ENCODE data around the gene PACC1.

Gene PACC1

DNA sequence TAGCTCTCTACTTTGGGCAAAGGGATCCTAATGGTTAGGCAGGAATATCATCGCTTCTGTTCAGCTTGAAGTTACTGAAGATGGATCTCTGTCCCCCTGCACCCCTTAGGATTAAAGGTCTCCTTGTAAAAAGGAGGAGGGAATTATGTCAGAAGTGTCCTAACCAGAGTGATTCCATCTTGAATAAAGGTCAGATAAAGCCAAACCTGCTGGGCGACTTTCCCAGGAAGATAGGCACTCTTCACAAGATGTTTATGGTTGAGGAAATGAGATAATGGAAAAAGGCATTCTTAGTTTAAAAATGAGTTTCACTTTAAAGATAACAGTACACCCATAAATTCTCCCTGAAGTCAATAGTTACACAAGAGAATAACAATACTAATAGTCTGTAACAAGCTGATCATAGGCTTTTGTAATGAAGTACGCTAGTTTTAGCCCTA, 16.3 kb upstream of the PACC1 start:
- Mint-ChIP-seq H3K4me1 (ENCODE audit: low read depth) (peaks cover 19% of the 10 kb centered on the region), H3K27ac (peak overlapping the region; percentile 13), H3K4me3 (peak overlapping the region; percentile 19), H3K9me3 (no peaks in the 10 kb centered on the region), H3K36me3 (ENCODE audit: low read depth) (no peaks in the 10 kb centered on the region), H3K27me3 (ENCODE audit: low read depth) (peaks cover 17% of the 10 kb centered on the region)
- no peak for DNase-seq (ENCODE audit: low spot score)

DNA sequence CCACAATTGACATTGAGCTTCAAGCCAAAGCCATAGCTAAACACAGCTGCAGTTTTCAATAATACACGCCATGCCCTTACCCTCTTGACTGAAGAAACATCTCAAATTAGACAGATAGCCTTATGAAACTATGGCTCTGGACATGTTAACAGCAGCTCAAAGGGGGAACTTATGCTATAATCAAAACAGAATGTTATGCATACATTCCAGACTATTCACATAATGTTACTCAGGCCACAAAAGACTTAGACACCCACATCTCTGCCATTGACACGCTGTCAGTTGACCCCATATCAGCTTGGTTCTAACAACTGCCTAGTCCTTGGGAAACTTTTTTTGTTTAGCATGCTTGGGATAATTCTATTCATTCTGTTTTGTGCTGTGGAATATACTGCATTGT, 15.7 kb upstream of the PACC1 start:
- H3K4me1 Mint-ChIP-seq (ENCODE audit: low read depth): peaks cover 19% of the 10 kb centered on the region
- peaks cover 17% of the 10 kb centered on the region for H3K27me3 Mint-ChIP-seq (ENCODE audit: low read depth)
- H3K27ac Mint-ChIP-seq: no peak overlapping the region
- no peaks in the 10 kb centered on the region for H3K36me3 Mint-ChIP-seq (ENCODE audit: low read depth)
- no peaks in the 10 kb centered on the region for H3K9me3 Mint-ChIP-seq
- H3K4me3 Mint-ChIP-seq: no peak overlapping the region
- DNase-seq (ENCODE audit: low spot score): no peak

DNA sequence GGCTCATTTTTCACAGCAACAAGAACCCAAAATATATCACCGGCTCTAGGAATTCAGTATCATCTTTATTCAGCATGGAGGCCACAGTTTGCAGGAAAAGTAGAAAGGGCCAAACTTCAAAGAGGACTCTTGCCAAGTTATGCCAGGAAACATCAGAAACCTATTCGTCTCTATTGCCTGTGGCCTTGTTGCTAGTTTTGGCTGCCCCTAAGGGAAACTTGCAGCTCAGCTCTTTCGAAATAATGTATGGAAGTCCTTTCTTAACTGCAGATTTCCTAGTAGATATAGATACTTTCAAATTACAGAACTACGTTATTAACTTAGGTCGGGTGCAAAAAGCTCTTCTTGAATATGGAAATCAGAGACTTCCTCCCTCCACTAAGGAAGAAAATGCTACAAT, 13.8 kb upstream of the PACC1 start:
- Mint-ChIP-seq H3K36me3 (ENCODE audit: low read depth) (no peaks in the 10 kb centered on the region), H3K27me3 (ENCODE audit: low read depth) (peaks cover 31% of the 10 kb centered on the region), H3K4me3 (no peak overlapping the region), H3K4me1 (ENCODE audit: low read depth) (peaks cover 14% of the 10 kb centered on the region), H3K9me3 (no peaks in the 10 kb centered on the region), H3K27ac (no peak overlapping the region)
- no peak for DNase-seq (ENCODE audit: low spot score)

GRCh38 chr1:212423879-212424278, 9.2 kb upstream of the PACC1 start:
- H3K27ac Mint-ChIP-seq: no peak overlapping the region
- no peaks in the 10 kb centered on the region for H3K36me3 Mint-ChIP-seq (ENCODE audit: low read depth)
- no peak for DNase-seq (ENCODE audit: low spot score)
- no peaks in the 10 kb centered on the region for H3K9me3 Mint-ChIP-seq
- peaks cover 27% of the 10 kb centered on the region for H3K27me3 Mint-ChIP-seq (ENCODE audit: low read depth)
- H3K4me1 Mint-ChIP-seq (ENCODE audit: low read depth): no peaks in the 10 kb centered on the region
- H3K4me3 Mint-ChIP-seq: no peak overlapping the region

GRCh38 chr1:212421165-212421564, 6.5 kb upstream of the PACC1 start:
- Mint-ChIP-seq H3K4me1 (ENCODE audit: low read depth) (no peaks in the 10 kb centered on the region), H3K9me3 (no peaks in the 10 kb centered on the region), H3K36me3 (ENCODE audit: low read depth) (no peaks in the 10 kb centered on the region), H3K27me3 (ENCODE audit: low read depth) (peaks cover 21% of the 10 kb centered on the region), H3K27ac (no peak overlapping the region), H3K4me3 (no peak overlapping the region)
- no peak for DNase-seq (ENCODE audit: low spot score)

DNA sequence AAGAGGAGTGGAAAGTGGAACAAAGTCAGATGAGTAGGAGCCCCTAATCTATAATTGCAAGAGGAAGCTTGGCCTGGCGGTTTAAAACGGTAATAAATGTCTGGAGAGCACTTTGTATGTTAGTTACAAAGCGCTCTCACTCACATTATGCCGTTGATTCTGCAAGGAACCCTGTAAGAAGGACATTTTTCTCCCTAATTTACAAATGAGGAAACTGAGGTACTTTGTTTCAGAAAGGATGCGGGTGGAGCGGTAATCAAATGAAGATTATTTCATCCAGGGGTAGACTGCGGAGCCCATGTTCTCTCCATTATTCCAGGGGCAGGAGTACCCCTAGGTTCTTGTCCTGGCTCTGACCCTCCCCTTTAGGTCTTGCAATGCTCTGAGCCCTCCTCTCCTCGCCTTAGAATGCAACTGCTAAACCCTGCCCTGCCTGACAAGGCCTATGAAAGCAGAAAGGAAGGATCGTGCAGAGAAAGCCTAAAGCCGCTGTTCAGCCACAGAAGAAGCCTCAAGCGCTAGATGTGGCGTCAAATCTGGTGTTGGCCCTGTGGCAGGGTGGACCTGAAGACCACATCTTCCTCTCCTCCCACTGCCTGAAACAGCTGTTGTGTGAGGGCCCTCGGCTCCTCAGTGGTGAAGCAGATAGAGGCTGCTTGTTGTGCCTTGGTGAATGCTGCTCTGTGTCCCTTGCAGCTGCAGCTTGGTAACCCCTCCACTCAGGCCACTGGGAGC, 588 bp upstream of the PACC1 start:
- H3K9me3 Mint-ChIP-seq: no peaks in the 10 kb centered on the region
- H3K4me1 Mint-ChIP-seq (ENCODE audit: low read depth): peaks cover 22% of the 10 kb centered on the region
- no peaks in the 10 kb centered on the region for H3K27me3 Mint-ChIP-seq (ENCODE audit: low read depth)
- H3K4me3 Mint-ChIP-seq: peak overlapping the region; percentile 89
- peaks cover 10% of the 10 kb centered on the region for H3K36me3 Mint-ChIP-seq (ENCODE audit: low read depth)
- DNase-seq (ENCODE audit: low spot score): no peak
- peak overlapping the region; percentile 89 for H3K27ac Mint-ChIP-seq

DNA sequence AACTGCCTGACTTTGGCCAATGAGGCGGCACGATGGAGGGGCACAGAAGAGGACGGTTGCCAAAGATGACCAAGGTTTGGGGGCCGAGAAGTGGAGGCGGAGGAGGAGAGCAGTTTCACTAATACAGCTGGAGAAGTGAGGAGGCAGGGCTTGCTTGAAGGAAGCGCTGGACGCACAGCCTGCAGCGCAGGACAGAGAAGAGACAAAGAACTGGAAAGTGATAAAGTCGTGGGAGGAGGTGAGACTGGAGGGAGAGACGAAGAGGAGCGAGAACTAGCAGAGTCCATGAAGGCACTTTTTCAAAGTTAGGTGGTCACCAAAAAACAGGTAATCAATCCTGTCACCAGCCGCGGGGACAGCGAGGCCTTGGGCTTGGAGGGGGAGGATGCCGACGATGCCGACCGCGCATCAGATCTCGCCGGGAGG, 771 bp downstream of the PACC1 start:
- peak; percentile 9 for DNase-seq (ENCODE audit: low spot score)
- no peaks in the 10 kb centered on the region for H3K9me3 Mint-ChIP-seq
- peaks cover 22% of the 10 kb centered on the region for H3K4me1 Mint-ChIP-seq (ENCODE audit: low read depth)
- peak overlapping the region; percentile 89 for H3K4me3 Mint-ChIP-seq
- no peaks in the 10 kb centered on the region for H3K27me3 Mint-ChIP-seq (ENCODE audit: low read depth)
- peak overlapping the region; percentile 74 for H3K27ac Mint-ChIP-seq
- H3K36me3 Mint-ChIP-seq (ENCODE audit: low read depth): peaks cover 24% of the 10 kb centered on the region

GRCh38 chr1:212412374-212412773, 2.3 kb downstream of the PACC1 start:
- Mint-ChIP-seq H3K36me3 (ENCODE audit: low read depth) (peaks cover 32% of the 10 kb centered on the region), H3K9me3 (no peaks in the 10 kb centered on the region), H3K4me1 (ENCODE audit: low read depth) (peaks cover 22% of the 10 kb centered on the region), H3K27me3 (ENCODE audit: low read depth) (no peaks in the 10 kb centered on the region), H3K4me3 (no peak overlapping the region), H3K27ac (no peak overlapping the region)
- DNase-seq (ENCODE audit: low spot score): no peak

GRCh38 chr1:212410231-212410820, 4.4 kb downstream of the PACC1 start:
- H3K27ac Mint-ChIP-seq: no peak overlapping the region
- no peaks in the 10 kb centered on the region for H3K9me3 Mint-ChIP-seq
- peaks cover 21% of the 10 kb centered on the region for H3K4me1 Mint-ChIP-seq (ENCODE audit: low read depth)
- no peak overlapping the region for H3K4me3 Mint-ChIP-seq
- H3K27me3 Mint-ChIP-seq (ENCODE audit: low read depth): no peaks in the 10 kb centered on the region
- peaks cover 43% of the 10 kb centered on the region for H3K36me3 Mint-ChIP-seq (ENCODE audit: low read depth)
- DNase-seq (ENCODE audit: low spot score): no peak

GRCh38 chr1:212402666-212403321, 11.9 kb downstream of the PACC1 start:
- Mint-ChIP-seq H3K4me1 (ENCODE audit: low read depth) (no peaks in the 10 kb centered on the region), H3K27ac (no peak overlapping the region), H3K9me3 (no peaks in the 10 kb centered on the region), H3K36me3 (ENCODE audit: low read depth) (peaks cover 53% of the 10 kb centered on the region), H3K4me3 (no peak overlapping the region), H3K27me3 (ENCODE audit: low read depth) (no peaks in the 10 kb centered on the region)
- DNase-seq (ENCODE audit: low spot score): no peak

- Mint-ChIP-seq H3K27ac (no peak overlapping the region), H3K4me3 (no peak overlapping the region), H3K9me3 (peaks cover 7% of the 10 kb centered on the region), H3K36me3 (ENCODE audit: low read depth) (peaks cover 53% of the 10 kb centered on the region), H3K4me1 (ENCODE audit: low read depth) (no peaks in the 10 kb centered on the region), H3K27me3 (ENCODE audit: low read depth) (no peaks in the 10 kb centered on the region)
- DNase-seq (ENCODE audit: low spot score): no peak
These were observed 12.7 kb downstream of the PACC1 start for GRCh38 chr1:212401838-212402582.

- Mint-ChIP-seq H3K4me3 (no peak overlapping the region), H3K36me3 (ENCODE audit: low read depth) (peaks cover 55% of the 10 kb centered on the region), H3K27me3 (ENCODE audit: low read depth) (no peaks in the 10 kb centered on the region), H3K4me1 (ENCODE audit: low read depth) (no peaks in the 10 kb centered on the region), H3K27ac (no peak overlapping the region), H3K9me3 (peaks cover 13% of the 10 kb centered on the region)
- DNase-seq (ENCODE audit: low spot score): no peak
These were observed 13.6 kb downstream of the PACC1 start for GRCh38 chr1:212401042-212401441.

GRCh38 chr1:212397171-212397570, 17.5 kb downstream of the PACC1 start:
- Mint-ChIP-seq H3K9me3 (peaks cover 20% of the 10 kb centered on the region), H3K27me3 (ENCODE audit: low read depth) (no peaks in the 10 kb centered on the region), H3K4me3 (no peak overlapping the region), H3K27ac (no peak overlapping the region), H3K36me3 (ENCODE audit: low read depth) (peaks cover 48% of the 10 kb centered on the region), H3K4me1 (ENCODE audit: low read depth) (no peaks in the 10 kb centered on the region)
- DNase-seq (ENCODE audit: low spot score): no peak

DNA sequence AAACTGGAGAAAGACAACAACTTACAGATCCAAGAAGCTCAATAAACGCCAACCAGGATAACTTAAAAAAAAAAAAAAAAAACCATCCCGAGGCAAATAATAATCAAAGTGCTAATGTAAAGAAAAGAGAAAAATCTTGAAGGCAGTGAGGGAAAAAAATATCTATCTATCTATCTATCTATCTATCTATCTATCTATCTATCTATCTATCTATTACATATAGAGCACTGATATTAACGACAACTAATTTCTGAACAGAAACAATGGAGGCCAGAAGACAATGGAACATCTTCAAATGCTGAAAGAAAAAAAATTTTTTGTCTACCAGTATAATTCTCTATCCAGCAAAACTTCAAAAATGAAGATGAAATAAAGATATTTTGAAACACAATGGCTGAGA, 18.0 kb downstream of the PACC1 start:
- H3K4me1 Mint-ChIP-seq (ENCODE audit: low read depth): no peaks in the 10 kb centered on the region
- H3K36me3 Mint-ChIP-seq (ENCODE audit: low read depth): peaks cover 48% of the 10 kb centered on the region
- H3K27ac Mint-ChIP-seq: no peak overlapping the region
- H3K9me3 Mint-ChIP-seq: peaks cover 22% of the 10 kb centered on the region
- no peaks in the 10 kb centered on the region for H3K27me3 Mint-ChIP-seq (ENCODE audit: low read depth)
- H3K4me3 Mint-ChIP-seq: no peak overlapping the region
- no peak for DNase-seq (ENCODE audit: low spot score)
